ENCODE measurements around the gene SMURF1.
"Not testable (repeated sequence)": the region's sequence is repeated elsewhere in the genome, so short reads cannot be mapped to it uniquely, and the experiment has no call there.

Gene SMURF1

GRCh38 chr7:99143853-99144672 is at the start of gene SMURF1:
Gene SMURF1, minus strand, starts transcription at chr7:99144108. Its CDS starts 328 bp downstream, at chr7:99143780.
- no peak for FAIRE-seq

DNA sequence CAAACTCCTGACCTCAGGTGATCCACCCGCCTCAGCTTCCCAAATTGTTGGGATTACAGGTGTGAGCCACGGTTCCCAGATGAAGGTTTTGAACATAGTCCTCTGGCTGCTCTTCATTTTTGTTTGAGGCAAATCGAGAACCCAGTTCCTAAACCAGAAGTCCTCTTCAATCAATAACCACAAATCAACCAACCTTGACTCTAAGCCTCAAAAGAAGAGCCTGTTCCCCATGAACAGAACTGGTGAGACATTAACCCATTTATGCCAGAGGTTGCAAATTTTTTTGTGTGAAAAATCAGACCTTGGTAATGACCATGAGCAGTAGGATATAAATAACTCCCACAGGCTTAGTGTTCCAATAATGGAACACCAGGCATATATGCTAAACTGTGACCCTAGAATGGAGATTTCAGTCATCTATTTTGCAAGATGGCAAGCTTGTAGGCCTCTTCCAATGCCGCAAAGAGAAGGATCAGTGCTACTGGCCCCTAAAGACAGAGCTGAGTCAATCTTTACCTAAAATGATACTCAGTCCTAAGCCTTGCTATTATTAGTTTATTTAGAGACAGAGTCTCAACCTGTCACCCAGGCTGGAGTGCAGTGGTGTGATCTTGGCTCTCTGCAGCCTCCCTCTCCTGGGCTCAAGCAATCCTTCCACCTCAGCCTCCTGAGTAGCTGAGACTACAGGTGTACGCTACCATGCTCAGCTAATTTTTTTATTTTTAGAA is 48.1 kb upstream of the SMURF1 start:
- no peak for FAIRE-seq

GRCh38 chr7:99190359-99191009 is 46.6 kb upstream of the SMURF1 start:
- no peak for FAIRE-seq

GRCh38 chr7:99189222-99189621 is 45.3 kb upstream of the SMURF1 start:
- no peak for FAIRE-seq

GRCh38 chr7:99188221-99188620 is 44.3 kb upstream of the SMURF1 start:
- FAIRE-seq: no peak

DNA sequence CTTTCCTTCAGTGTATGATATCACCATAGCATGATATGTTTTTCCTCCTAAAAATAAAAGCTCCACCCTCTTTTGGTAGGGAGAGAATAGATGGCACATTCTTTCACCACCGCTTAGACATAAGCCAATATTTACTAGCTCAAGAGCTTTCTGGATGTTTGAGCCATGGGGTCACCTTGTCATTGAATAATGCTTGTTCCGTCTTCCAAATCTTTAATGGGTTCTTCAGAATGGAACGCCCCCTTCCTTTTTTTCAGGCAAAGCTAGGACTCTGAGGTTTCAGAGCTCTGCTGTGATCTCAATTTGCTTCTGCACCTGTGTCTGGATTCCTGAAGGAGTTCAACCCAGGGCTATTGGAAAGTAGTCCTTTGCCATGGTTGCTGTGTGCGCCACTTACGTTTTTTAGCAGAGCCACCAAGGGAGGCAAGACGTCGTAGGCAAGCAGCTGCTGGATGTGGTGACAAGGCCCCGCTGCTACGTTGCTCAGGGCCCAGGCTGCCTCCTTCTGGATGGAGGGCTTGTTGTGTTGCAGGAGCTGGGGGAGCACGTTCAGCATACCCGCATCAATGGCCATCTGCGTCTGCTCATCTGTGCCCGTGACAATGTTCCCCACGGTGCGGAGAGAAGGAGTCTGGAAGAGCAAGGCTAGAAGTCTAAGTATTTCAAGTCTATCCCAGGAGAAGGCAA is 40.8 kb upstream of the SMURF1 start:
- no peak for FAIRE-seq

- FAIRE-seq: no peak
Observed at GRCh38 chr7:99180067-99180650, 36.3 kb upstream of the SMURF1 start.

- FAIRE-seq: no peak
Observed at GRCh38 chr7:99177165-99177564, 33.3 kb upstream of the SMURF1 start.

- no peak for FAIRE-seq
Observed at GRCh38 chr7:99173787-99174186, 29.9 kb upstream of the SMURF1 start.

DNA sequence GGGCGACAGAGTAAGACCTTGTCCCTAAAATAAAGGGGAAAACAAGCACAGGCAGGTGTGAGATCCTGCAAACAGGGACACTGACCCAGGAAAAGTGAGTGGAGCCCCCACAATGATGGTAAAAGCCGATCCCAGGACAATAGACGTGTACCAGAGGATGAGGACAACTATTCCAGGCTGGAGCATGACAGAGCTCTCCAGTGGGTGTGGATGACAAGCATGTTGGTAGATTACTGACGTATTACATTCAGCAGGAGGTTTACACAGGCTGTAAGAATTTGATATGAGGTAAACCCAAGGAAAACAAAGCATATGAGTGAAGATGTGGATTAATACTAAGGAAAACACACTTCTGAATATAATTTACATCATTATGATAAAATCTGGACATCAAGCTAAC is 27.8 kb upstream of the SMURF1 start:
- FAIRE-seq: no peak

DNA sequence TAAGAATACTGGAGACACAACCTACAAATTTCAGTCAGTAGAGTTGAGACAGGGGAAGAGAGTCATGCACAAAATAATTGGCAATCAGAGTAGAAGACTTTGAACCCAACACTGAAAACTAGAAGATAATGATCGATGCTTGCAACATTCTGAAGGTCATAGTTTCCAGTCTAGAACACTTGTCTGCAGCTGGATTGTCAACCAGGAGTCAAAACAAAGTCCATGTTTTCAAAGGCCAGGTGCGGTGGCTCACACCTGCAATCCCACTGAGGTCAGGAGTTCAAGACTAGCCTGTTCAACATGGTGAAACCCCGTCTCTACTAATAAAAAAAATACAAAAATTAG is 26.8 kb upstream of the SMURF1 start:
- no peak for FAIRE-seq

GRCh38 chr7:99170065-99170729 is 26.3 kb upstream of the SMURF1 start:
- no peak for FAIRE-seq

- FAIRE-seq: no peak
Observed at GRCh38 chr7:99167072-99167471, 23.2 kb upstream of the SMURF1 start.

DNA sequence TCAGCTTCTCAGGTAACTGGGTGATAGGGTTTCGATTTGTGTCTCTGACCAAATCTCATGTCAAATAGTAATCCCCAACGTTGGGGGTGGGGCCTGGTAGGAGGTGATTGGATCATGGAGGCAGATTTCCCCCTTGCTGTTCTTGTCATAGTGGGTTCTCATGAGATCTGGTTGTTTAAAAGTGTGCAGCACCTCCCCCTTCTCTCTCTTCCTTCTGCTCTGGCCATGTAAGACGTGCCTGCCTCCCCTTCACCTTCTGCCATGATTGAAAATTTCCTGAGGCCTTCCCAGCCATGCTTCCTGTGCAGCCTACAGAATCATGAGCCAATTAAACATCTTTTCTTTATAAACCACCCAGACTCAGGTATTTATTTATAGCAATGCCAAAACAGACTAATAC is 21.9 kb upstream of the SMURF1 start:
- FAIRE-seq: no peak

GRCh38 chr7:99163669-99164068 is 19.8 kb upstream of the SMURF1 start:
- not testable (repeated sequence) for FAIRE-seq

DNA sequence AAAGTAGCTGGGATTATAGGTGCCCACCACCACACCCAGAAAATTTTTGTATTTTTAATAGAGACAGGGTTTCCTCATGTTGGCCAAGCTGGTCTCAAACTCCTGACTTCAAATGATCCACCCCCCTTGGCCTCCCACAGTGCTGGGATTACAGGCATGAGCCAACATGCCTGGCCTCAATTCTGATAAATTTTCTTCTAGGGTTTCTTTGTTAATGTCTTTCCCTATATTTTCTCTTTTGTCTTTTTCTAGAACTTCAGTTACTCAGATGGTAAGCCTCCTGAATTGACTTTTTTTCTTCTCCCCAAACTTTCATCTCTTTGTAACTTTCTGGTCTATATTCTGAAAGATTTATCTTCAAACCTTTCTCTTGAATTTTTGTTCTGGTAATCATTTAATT is 12.7 kb upstream of the SMURF1 start:
- FAIRE-seq: no peak

GRCh38 chr7:99155211-99155610 is 11.3 kb upstream of the SMURF1 start:
- FAIRE-seq: no peak

- no peak for FAIRE-seq
Observed at GRCh38 chr7:99146979-99147378, 3.1 kb upstream of the SMURF1 start.

GRCh38 chr7:99143521-99143852 is 421 bp downstream of the SMURF1 start:
- no peak for FAIRE-seq

GRCh38 chr7:99142727-99143520 is 984 bp downstream of the SMURF1 start:
- FAIRE-seq: no peak

Measured in TTC549 (cell line).